Endothelial cell (in vitro differentiated cells): ENCODE data around the gene LYPD1. TPM values are rescaled to one million over a fixed set of nuclear protein-coding genes. Genes with fewer than 3 reads are reported as not detected.

Source experiments
- DNase-seq: peaks from one replicate; pipeline ENCODE4 v3.0.0; 2021; ENCODE audit warnings: low spot score
- H3K27ac Mint-ChIP-seq: one replicate; pipeline ENCODE4 v1.8.0; 2021; ENCODE audit warnings: mixed read lengths, inconsistent platforms; ENCODE audit not compliant: unreplicated experiment
- H3K27me3 Mint-ChIP-seq: one replicate; pipeline ENCODE4 v1.8.0; 2021; ENCODE audit warnings: mild to moderate bottlenecking, moderate library complexity, mixed read lengths, inconsistent platforms; ENCODE audit not compliant: unreplicated experiment
- H3K36me3 Mint-ChIP-seq: one replicate; pipeline ENCODE4 v1.8.0; 2021; ENCODE audit warnings: mild to moderate bottlenecking, low read depth, mixed read lengths, inconsistent platforms; ENCODE audit not compliant: unreplicated experiment
- H3K4me1 Mint-ChIP-seq: one replicate; pipeline ENCODE4 v1.8.0; 2021; ENCODE audit warnings: mild to moderate bottlenecking, mixed read lengths, inconsistent platforms; ENCODE audit not compliant: unreplicated experiment
- H3K4me3 Mint-ChIP-seq: one replicate; pipeline ENCODE4 v1.8.0; 2021; ENCODE audit warnings: mild to moderate bottlenecking, mixed read lengths, inconsistent platforms; ENCODE audit not compliant: unreplicated experiment
- H3K9me3 Mint-ChIP-seq: one replicate; pipeline ENCODE4 v1.8.0; 2021; ENCODE audit warnings: mixed read lengths, inconsistent platforms; ENCODE audit not compliant: unreplicated experiment
- total RNA-seq: library from RNA; stranded (reverse); fragmentation: NEBNext Ultra II Directional; extraction: Animal tissue kit (Norgen Biotek cat#: 25700); gene quantifications from one replicate; pipeline ENCODE4 v1.2.1, GENCODE V29; 2021; ENCODE audit not compliant: unreplicated experiment
- TF ChIP-seq, protein P1 (sequence below): fragments of 200-600 bp; sonication (generic); IDR thresholded peaks from one replicate; pipeline ENCODE4 v1.5.0; 2021; ENCODE audit warnings: antibody characterized with exemption; ENCODE audit not compliant: unreplicated experiment

LYPD1 gene
- total RNA-seq, 1 donor from 2014 or later: 0.64 TPM

DNA sequence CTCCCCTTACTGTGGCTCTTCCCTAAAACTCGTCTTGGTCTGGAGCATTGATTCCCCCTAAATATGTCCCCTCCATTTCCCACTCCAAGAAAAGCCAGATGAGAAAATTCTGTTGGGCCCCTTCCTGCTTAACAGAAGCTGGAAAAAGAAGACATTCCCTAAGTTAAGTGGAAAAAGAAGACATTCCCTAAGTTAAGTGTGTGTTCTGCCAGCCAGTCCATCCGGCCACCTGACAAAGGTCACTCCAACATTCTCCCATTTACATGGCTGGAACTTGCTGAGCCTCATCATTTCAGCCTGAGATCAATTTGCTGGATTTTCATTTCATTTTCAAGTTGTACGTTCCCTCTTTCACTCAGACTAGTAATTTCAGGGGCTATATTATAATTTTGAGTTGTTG, 52.0 kb downstream of the LYPD1 start:
- no peaks in the 10 kb centered on the region for H3K9me3 Mint-ChIP-seq
- H3K4me3 Mint-ChIP-seq: no peak overlapping the region
- no peak for DNase-seq
- peaks cover 2% of the 10 kb centered on the region for H3K27me3 Mint-ChIP-seq
- TF ChIP-seq, protein P1, sequence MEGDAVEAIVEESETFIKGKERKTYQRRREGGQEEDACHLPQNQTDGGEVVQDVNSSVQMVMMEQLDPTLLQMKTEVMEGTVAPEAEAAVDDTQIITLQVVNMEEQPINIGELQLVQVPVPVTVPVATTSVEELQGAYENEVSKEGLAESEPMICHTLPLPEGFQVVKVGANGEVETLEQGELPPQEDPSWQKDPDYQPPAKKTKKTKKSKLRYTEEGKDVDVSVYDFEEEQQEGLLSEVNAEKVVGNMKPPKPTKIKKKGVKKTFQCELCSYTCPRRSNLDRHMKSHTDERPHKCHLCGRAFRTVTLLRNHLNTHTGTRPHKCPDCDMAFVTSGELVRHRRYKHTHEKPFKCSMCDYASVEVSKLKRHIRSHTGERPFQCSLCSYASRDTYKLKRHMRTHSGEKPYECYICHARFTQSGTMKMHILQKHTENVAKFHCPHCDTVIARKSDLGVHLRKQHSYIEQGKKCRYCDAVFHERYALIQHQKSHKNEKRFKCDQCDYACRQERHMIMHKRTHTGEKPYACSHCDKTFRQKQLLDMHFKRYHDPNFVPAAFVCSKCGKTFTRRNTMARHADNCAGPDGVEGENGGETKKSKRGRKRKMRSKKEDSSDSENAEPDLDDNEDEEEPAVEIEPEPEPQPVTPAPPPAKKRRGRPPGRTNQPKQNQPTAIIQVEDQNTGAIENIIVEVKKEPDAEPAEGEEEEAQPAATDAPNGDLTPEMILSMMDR: no peak
- H3K4me1 Mint-ChIP-seq: no peaks in the 10 kb centered on the region
- H3K27ac Mint-ChIP-seq: no peak overlapping the region
- H3K36me3 Mint-ChIP-seq: no peaks in the 10 kb centered on the region

DNA sequence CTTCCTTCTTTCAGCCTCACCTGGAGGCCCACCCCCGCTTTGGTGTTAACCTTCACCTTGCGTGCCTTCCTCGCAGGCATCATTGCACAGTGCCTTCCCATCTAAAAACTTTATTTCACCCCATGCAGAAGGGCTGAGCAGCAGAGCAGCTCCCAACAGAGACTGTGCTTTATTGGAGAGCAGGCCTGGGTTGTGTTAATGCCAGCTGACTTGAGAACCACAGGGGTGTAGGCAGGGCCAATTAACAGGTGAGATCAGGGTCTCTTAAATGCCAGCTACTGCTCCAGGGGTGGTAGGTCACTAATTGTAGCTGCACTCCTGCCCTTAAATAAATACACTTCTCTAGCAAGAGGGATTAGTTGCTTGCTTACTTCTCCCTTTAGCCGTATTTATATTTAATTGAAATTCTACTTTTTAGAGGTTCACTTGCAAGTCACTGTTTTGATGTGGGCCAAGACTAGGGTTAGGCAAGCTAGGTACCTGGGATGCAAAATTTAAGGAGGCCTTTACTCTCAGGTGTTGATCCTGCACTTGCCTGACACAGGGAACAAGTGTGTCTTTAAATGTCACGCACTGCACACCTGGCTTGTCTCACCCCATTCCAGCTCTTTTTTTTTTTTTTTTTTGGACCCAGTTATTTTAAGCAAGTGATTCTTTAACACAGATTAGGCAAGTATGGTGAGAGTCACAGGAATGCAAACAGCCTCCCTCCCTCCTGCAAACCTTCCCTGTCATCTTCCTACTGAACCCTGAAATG, 54.5 kb downstream of the LYPD1 start:
- Mint-ChIP-seq H3K9me3 (no peaks in the 10 kb centered on the region), H3K36me3 (no peaks in the 10 kb centered on the region), H3K27me3 (no peaks in the 10 kb centered on the region), H3K4me1 (no peaks in the 10 kb centered on the region), H3K4me3 (no peak overlapping the region), H3K27ac (no peak overlapping the region)
- TF ChIP-seq, protein P1: no peak
- no peak for DNase-seq

DNA sequence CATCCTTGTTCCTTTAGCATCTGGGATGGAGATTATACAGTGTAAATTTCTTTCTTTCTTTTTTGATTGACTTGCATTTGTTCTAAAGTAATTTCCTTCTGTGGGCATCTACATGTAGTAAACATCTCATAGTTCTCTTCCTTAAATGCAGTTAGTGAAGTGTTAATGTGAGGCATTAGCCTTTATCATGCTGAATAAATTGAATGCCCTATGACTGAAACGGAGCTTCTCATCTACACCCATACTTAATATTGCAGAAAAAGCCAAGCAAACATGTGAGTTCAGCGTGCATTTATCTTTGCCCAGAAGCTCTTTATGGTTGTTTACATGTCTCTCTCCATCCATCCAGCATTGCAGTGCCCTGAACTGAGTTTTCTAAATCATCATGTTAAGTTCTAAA, 58.3 kb downstream of the LYPD1 start:
- TF ChIP-seq, protein P1: no peak

DNA sequence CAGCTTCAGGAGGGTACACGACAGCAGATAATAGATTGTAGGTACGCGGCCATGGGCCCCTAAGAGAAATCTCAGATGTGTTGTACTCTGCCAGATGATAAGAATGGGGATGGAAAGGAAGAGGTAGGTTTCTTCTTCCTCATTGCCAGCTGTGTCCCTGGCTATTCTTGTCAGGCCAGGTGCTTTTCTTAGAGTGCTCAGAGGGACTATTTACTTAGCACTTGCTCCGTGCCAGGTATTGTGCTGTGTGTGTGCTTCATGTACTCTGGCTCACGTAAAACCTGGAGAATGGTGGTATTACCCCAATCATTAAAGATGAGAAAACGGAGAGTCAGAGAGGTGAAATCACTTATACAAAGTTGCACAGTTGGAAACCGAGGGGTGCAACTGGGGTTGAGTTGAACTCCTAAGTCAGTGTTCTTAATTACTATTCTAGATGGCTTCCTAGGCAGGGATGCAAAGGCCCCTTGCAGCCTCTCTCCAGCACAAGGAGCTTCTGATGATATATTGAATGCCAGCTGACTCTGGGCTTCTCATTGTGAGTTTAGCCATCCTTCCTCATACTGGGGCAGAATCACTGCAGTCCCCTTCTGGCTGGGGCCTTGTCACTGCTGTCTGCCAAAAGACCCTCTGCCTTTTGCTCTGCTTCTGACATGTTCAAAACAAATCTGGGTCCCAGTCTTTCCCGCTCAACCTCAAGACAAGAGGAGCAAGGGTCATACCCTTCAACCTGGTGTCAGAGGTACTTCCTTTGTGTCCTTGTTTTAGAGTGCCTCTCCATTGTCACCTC, 60.7 kb downstream of the LYPD1 start:
- no peak overlapping the region for H3K27ac Mint-ChIP-seq
- TF ChIP-seq, protein P1: no peak
- H3K4me1 Mint-ChIP-seq: no peaks in the 10 kb centered on the region
- DNase-seq: no peak
- no peaks in the 10 kb centered on the region for H3K36me3 Mint-ChIP-seq
- no peak overlapping the region for H3K4me3 Mint-ChIP-seq
- H3K9me3 Mint-ChIP-seq: no peaks in the 10 kb centered on the region
- H3K27me3 Mint-ChIP-seq: peaks cover 2% of the 10 kb centered on the region

More for the DNA sequence above, 58.3 kb downstream of the LYPD1 start:
- H3K9me3 Mint-ChIP-seq: no peaks in the 10 kb centered on the region
- no peaks in the 10 kb centered on the region for H3K4me1 Mint-ChIP-seq
- no peaks in the 10 kb centered on the region for H3K27me3 Mint-ChIP-seq
- H3K4me3 Mint-ChIP-seq: no peak overlapping the region
- no peak overlapping the region for H3K27ac Mint-ChIP-seq
- DNase-seq: no peak
- H3K36me3 Mint-ChIP-seq: no peaks in the 10 kb centered on the region

DNA sequence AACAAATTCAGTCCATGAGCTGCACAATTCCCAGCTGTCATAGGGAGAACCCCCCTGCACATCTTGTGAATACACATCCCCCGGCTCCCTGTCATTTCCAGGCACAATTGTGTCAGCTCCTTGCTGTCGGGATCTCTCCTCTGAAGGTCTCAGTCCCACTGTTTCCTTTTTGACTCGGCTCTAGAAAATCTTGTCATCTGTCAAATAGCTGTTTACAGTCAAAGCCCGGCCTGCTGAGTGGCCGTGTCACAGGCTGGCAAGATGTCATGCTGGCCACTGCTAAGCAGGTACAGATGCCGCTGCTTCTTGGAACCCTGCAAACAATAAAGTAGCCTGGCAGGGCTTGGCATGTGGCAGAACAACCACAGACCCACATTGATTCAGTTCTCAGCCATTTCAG, 61.7 kb downstream of the LYPD1 start:
- no peak overlapping the region for H3K4me3 Mint-ChIP-seq
- H3K9me3 Mint-ChIP-seq: no peaks in the 10 kb centered on the region
- TF ChIP-seq, protein P1: no peak
- DNase-seq: no peak
- no peak overlapping the region for H3K27ac Mint-ChIP-seq
- H3K36me3 Mint-ChIP-seq: no peaks in the 10 kb centered on the region
- H3K4me1 Mint-ChIP-seq: no peaks in the 10 kb centered on the region
- peaks cover 2% of the 10 kb centered on the region for H3K27me3 Mint-ChIP-seq
